GM19351 (cell line): ENCODE measurements around the gene GID4.

ENCODE experiments used
- ATAC-seq: cut with Tn5 transposase; IDR thresholded peaks from one replicate; pipeline ENCODE4 v1.9.1; 2021; ENCODE audit warnings: mild to moderate bottlenecking, moderate library complexity; ENCODE audit not compliant: unreplicated experiment

Gene GID4

DNA sequence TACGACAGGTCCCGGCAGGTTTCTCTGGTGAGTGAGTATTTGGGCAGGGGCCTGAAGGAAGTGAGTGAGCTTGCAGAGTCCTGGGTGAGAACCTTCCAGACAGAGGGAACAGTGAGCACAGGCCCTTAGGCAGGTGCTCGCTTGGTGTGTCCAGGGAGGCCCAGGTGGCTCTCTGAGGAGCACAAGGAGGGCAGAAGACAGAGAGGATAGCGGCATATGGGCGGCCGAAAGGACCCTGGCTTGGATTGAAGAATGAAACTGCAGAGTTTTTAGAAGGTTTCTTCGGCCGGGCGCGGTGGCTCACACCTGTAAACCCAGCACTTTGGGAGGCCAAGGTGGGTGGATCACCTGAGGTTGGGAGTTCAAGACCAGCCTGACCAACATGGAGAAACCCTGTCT, 55.2 kb downstream of the GID4 start:
- ATAC-seq, result no peak

GRCh38 chr17:18099516-18099915, 60.3 kb downstream of the GID4 start:
- ATAC-seq, result no peak

- ATAC-seq, result no peak
These were observed 61.4 kb downstream of the GID4 start for GRCh38 chr17:18100616-18101015.

- ATAC-seq, result no peak
These were observed 62.6 kb downstream of the GID4 start for GRCh38 chr17:18101828-18102227.

DNA sequence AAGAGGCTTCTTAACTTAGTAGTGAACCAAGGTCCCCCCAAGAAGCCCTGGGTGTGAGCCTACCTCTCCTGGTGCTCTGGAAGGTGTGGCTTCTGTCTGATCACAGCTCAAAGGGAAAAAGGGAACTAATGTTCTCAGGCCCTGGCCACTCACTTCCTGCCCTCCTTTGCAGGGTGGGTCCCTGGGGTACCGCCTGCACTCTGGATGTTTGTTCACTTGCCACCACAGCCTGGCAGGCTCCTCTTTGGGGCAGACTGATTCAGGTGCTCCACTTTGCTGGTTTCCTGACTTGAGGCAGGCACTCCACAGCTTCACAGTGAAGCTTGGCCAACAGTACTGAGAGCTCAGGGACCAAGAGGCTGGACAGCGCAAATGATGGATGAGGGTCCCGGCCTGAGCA, 63.4 kb downstream of the GID4 start:
- no peak for ATAC-seq

- no peak for ATAC-seq
These were observed 65.8 kb downstream of the GID4 start for GRCh38 chr17:18105027-18105426.

- no peak for ATAC-seq
These were observed 66.4 kb downstream of the GID4 start for GRCh38 chr17:18105595-18105994.

DNA sequence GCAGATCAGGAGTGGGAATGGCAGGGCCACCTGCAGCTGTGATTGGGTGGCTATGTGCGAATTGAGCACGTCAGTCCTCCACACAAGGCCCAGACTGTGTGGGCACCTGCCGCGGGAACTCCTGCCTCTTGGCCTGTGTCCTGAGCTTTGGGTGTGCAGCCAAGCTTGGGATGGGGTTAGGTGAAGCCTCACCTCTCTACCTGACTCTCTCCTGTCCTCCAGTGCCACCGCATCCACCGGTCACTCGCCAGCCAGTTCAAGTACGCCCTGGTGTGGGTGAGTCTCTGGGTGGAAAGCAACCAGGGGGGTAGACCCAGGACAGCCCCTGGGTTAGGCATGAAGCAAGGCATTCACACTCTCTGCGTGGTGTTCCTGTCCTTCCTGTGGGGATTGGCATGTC, 67.0 kb downstream of the GID4 start:
- ATAC-seq, result no peak

- ATAC-seq, result no peak
These were observed 68.0 kb downstream of the GID4 start for GRCh38 chr17:18107061-18107790.

DNA sequence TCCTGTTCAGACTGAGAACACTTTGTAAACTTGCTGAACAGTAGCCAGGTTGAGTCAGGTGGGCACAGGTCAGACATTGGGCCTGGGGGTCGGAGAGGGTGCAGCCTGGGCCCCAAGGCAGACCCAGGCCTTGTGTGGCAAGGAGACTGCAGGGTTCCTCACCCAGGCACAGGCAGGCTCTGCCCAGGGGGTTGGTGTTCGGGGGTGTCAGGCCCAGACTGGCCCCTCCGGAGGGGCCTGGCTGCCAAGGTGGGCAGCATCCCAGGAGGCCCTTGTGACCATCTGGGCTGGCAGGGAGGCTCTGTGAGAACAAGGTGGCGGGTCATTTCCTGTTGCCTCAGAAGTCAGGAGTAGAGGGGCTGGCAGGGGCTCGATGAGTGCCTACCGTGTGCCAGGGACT, 68.8 kb downstream of the GID4 start:
- no peak for ATAC-seq

- no peak for ATAC-seq
These were observed 69.4 kb downstream of the GID4 start, which contains the start of gene MYO15A for GRCh38 chr17:18108401-18109312. Gene MYO15A (plus strand): TSS chr17:18108756. CDS start chr17:18118801, 10,045 bp downstream.

- ATAC-seq, result no peak
These were observed 70.8 kb downstream of the GID4 start for GRCh38 chr17:18109935-18110485.

- no peak for ATAC-seq
These were observed 71.5 kb downstream of the GID4 start for GRCh38 chr17:18110636-18111145.

- no peak for ATAC-seq
These were observed 72.2 kb downstream of the GID4 start for GRCh38 chr17:18111330-18111971.

- ATAC-seq, result no peak
These were observed 76.3 kb downstream of the GID4 start for GRCh38 chr17:18115517-18115916.

- no peak for ATAC-seq
These were observed 76.9 kb downstream of the GID4 start for GRCh38 chr17:18116078-18116477.

DNA sequence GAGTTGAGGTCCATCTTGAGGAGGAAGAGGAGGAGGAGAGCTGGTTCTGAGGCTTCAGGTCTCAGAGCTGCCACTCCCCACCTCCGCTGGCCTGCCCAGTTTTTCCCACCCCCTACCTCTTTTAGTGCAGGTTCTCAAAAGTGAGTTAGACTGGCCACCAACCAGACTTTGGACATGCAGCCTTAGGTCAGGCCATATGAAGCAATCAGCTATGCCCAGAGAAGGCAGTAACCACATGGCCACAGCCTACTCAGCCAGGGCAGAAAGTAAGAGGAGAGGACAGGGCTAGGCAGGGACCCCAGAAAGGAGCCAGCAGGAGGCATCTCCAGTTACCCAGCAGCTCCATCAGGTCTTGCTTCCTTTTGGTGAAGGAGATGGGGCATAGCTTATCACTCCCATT, 78.3 kb downstream of the GID4 start:
- ATAC-seq, result no peak
